DND-41 (cell line): ENCODE results near the gene SRMS.

ENCODE experiments used
- CTCF ChIP-seq: IDR thresholded peaks from 2 replicates; pipeline ENCODE4 v1.5.1; 2012; ENCODE audit warnings: borderline replicate concordance, low read length, moderate library complexity, mild to moderate bottlenecking; ENCODE audit not compliant: poor library complexity, severe bottlenecking; ENCODE audit errors: extremely low read depth
- EZH2 ChIP-seq: IDR thresholded peaks from 3 replicates; pipeline ENCODE4 v1.6.1; 2012; ENCODE audit warnings: borderline replicate concordance, low read depth, mild to moderate bottlenecking, moderate library complexity, low read length, inconsistent platforms; ENCODE audit not compliant: severe bottlenecking

- TF ChIP-seq CTCF = no peak
- TF ChIP-seq EZH2 = no peak
These were observed 21.7 kb upstream of the SRMS start for GRCh38 chr20:63568986-63569949.
